ENCODE data around the gene DEXI. TPM values are rescaled to one million over a fixed set of nuclear protein-coding genes. Genes with fewer than 3 reads are reported as not detected.

The DEXI gene
- polyA plus RNA-seq, 6 donors from 2014 or later, result 10.1 to 22.6 (median 15.6) TPM

GRCh38 chr16:10880594-10881452 lies 61.4 kb downstream of the DEXI start:
- Mint-ChIP-seq H3K27me3 (no peaks in the 10 kb centered on the region), H3K4me3 (peak overlapping the region; percentile 97 to 100 (median 99)), H3K9me3 (no peaks in the 10 kb centered on the region), H3K36me3 (peaks cover 32 to 73% of the 10 kb centered on the region in 2 donors), H3K27ac (peak overlapping the region; percentile 14 to 97 (median 91)), H3K4me1 (peaks cover 66 to 70% (median 66%) of the 10 kb centered on the region in 3 donors)
- no peak for DNase-seq
- no peak for ATAC-seq (ENCODE audit: low read depth in 2 of 2)

- Mint-ChIP-seq H3K27ac (peak overlapping the region; percentile 90 to 97 (median 91)), H3K4me1 (peaks cover 65 to 70% (median 66%) of the 10 kb centered on the region in 3 donors), H3K36me3 (peaks cover 28 to 66% of the 10 kb centered on the region in 2 donors), H3K4me3 (peak overlapping the region; percentile 97 to 100 (median 99)), H3K9me3 (no peaks in the 10 kb centered on the region), H3K27me3 (no peaks in the 10 kb centered on the region)
- ATAC-seq (ENCODE audit: low read depth in 2 of 2), result no peak
- DNase-seq, result no peak
Measured at GRCh38 chr16:10879681-10880589, 62.3 kb downstream of the DEXI start.

Other genes with a start within 250 kb of the DEXI start
- gene TEKT5, start 247.5 kb downstream of the DEXI start, polyA plus RNA-seq (ENCODE audit: low read depth in 6 of 6), result under 1 TPM in 2 of 6 donors, not detected in 4; 0.32 to 0.35 TPM
- gene NUBP1, start 198.6 kb downstream of the DEXI start, polyA plus RNA-seq (ENCODE audit: low read depth in 6 of 6), result 10 to 100 TPM; 45.4 to 78.3 (median 63.5) TPM
- under 1 TPM in 5 of 6 donors, not detected in 1; 0.27 to 0.82 (median 0.36) TPM for gene TVP23A, start 123.7 kb downstream of the DEXI start, polyA plus RNA-seq (ENCODE audit: low read depth in 6 of 6)
- 100 to 1,000 TPM; 130 to 259 (median 150) TPM for gene CIITA, start 65.3 kb downstream of the DEXI start, polyA plus RNA-seq (ENCODE audit: low read depth in 6 of 6)
- gene CLEC16A, start 2.1 kb upstream of the DEXI start, polyA plus RNA-seq (ENCODE audit: low read depth in 6 of 6), result 10 to 100 TPM; 11.8 to 34.9 (median 18.7) TPM